HG03095 (cell line): ENCODE measurements around the gene PRKCH.
"Not testable (repeated sequence)": the region's sequence is repeated elsewhere in the genome, so short reads cannot be mapped to it uniquely, and the experiment has no call there.

ENCODE experiments used
- ATAC-seq: cut with Tn5 transposase; IDR thresholded peaks from one replicate; pipeline ENCODE4 v1.9.1; 2021; ENCODE audit warnings: moderate library complexity; ENCODE audit not compliant: unreplicated experiment

PRKCH gene

DNA sequence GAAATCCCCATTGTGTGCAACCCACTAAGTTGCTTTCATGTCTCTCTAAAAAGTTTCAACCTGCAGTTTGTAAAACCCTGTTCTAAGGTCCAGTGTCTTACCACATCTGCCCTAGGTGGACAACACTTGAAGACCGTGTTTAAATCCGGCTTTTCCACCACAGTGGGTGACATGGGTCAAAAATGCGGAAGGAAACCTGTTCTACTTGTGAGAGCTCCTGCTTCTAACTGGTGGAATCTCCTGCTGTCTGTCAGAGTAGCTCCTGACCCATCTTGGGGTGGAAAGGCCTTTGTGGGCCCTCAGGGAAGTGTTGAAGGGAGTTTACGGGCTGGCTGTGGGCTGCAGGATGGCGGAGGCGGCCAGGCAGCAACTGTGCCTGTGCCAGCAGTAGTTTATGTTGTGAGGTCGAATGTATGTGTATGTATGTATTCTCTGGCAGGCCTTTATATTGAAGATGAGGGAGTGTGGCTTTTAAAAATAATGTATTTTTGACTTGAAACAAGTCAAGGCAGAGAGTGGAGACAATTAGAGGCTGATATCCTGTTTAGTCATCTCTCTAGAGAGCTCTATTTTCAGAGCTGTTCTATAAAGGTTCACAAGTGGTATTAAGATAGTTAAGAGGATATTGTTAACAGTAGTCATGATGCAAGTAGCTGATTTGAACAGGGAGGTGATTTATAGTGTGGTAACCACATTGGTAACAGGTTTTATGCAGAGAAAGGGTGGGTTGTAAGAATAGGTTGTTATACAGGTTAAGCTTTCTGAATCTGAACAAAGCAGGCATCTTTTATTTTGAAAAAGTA is 67.0 kb downstream of the PRKCH start:
- ATAC-seq: peak; percentile 76

DNA sequence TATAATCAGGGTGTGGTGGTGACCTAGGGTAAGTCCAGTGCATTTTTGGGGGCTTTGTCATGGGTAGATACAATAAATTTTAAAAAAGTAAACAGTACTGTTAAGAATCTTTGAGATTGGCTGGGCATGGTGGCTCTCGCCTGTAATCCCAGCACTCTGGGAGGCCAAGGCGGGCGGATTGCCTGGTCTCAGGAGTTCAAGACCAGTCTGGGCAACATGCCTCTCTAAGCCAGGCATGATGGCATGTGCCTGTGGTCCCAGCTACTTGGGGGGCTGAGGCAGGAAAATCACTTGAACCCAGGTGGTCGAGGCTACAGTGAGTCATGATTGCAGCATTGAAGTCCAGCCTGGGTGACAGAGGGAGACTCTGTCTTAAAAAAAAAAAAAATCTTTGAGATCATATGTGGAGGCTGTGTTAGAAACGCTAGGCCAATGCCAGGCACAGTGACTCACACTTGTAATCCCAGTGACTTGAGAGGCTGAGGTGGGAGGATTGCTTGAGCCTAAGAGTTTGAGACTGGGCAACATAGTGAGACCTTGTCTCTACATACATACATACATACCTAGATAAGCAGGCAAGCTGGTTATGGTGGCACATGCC is 67.7 kb downstream of the PRKCH start:
- no peak for ATAC-seq

DNA sequence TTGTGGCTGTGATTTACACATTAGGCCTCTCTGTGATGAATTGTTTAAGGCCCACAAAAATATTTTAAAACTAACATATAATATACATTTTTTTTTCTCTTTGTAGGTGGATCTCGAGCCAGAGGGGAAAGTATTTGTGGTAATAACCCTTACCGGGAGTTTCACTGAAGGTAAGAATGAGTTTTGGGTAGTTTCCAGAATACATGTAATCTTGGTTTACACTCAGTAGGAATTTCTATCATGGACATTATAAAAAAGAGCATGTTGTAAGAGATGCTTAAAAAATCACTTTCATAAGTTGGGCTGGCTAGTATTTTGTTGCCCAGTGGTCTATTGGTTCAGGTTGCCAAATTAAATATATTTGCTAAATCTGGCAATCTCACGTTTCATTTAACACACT is 69.7 kb downstream of the PRKCH start:
- ATAC-seq: no peak

DNA sequence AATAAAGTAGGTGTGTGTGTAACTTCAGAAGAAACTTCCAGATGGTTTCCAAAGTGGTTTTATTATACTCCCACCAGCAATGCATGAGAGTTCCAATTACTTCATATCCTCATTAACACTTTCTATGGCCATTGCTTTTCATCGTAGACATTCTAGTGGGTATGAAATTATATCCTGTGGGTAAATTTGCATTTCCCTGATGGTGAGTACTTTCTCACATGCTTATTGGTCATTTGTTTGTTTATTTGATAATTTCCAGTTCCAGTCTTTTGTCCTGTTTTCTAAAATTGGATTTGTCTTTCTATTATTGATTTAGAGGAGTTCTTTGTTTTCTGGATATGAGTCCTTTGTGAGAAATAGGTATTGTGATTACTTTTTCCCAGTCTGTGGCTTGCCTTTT is 70.9 kb downstream of the PRKCH start:
- no peak for ATAC-seq

DNA sequence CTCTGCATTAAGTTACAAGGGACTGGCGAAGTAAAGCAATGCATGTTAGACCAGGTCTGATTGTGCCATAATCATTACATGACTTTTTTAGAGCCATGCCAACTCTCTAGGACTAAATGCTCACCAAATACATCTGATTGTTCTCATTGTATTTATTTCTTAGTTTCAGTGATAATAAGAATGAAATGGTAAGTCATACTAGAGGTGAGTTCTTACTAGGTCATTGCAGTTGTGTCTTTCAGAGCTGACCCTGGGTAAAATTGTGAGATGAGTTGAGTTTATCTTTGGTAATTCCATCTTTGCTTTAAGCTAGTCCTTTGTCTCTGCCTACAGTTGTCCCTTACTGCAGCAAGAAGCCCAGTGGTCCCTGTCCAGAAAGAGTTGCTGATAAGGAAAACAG is 73.2 kb downstream of the PRKCH start:
- no peak for ATAC-seq

DNA sequence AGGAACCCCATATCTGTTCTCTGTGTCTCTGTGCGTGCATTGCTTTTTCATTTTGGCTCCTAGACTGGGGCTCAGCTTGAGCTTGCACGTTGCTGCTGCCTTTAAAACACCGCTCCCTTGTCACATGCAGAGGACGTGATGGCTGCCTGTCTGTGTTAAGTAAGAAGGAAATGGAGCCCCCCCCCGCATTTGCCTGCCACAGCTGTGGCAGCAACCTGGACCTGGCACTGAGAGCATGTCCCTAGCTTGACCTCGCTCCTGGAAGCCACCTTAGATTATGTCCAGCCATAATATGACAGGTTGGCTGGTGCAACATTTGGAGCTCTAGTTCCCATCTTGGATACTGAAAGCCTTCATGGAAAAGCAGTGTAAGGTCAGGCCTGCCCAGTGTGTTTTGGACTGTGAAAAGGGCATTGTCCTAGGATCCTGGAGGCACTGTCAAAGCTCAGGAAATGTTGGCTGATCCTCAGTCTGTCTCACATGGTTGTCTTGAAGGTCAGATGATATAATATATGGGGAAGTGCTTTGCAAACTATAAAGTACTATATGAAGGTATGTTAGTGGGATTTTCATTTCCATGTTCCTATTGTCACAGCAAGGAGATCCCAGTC is 73.8 kb downstream of the PRKCH start:
- ATAC-seq: no peak

DNA sequence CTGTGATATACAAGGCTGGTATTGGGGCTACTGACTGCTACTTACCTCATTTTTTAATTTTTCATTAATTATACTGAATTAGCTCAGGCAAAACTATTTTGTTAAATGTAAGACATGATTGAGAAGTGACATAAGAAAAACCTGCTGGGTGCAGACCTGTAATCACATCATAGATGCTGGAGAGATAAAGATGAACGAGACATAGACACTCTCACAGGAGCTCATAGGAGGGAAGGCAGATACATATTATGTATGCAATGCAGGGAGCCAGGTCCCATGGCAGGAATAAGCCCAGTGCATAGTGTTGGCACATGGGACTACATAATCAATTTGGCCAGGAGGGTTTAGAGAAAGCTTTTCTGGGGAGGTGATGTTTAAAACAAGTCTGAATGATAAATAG is 74.9 kb downstream of the PRKCH start:
- ATAC-seq: no peak

DNA sequence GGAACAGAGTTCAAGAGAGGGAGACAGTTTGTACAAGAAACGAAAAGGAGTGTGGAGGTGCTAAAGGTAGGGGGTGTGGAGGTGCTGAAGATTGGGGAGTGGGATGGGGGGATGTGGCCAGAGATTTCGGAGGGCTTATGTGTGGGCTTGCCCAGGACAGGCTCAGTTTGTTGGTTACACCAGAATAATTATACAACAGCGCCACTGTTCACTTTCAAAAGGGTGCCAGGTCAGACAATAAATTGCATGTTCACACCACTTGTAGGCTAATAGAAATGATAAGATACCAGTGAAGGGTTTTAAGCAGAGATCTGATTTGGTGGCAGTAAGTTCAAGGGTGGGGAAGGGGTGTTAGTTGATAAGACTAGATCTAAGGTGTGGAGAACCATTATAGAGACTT is 75.3 kb downstream of the PRKCH start:
- no peak for ATAC-seq

DNA sequence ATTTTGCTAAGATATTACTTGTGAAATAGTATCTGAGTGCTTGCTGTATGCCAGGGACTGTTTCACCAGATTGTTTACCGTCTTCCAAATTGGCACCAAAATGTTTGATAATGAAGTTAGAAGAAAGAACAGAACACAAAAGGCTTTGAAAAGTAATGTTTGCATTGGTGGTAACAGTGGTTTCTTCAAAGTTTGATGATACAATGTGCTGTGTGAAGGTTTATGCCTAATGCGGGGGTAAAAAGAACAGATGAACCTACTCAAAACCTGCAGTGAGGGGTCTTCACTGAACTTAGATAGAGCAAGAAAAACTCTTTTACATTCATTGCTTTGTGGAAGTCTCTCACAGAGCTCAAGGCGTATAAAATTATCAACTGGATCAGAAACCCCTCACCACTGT is 76.2 kb downstream of the PRKCH start:
- ATAC-seq: no peak

DNA sequence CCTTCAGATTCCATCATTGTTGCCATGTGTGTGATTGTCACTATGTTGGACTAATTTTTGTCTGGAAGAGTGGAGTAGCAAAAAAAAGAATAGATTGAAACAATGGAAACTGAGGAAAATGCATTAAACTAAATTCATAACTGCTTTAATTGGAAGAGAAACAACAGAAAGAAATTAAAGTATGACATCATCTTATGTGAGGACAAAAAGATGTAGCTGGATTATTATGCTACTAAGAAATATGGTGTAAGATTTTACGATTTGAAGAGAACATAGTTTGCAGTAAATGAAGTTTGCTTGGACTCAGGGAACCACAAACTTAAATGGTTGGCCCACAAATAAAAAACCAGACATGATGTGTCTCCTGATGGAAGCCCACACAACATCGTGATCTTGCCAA is 76.8 kb downstream of the PRKCH start:
- no peak for ATAC-seq

DNA sequence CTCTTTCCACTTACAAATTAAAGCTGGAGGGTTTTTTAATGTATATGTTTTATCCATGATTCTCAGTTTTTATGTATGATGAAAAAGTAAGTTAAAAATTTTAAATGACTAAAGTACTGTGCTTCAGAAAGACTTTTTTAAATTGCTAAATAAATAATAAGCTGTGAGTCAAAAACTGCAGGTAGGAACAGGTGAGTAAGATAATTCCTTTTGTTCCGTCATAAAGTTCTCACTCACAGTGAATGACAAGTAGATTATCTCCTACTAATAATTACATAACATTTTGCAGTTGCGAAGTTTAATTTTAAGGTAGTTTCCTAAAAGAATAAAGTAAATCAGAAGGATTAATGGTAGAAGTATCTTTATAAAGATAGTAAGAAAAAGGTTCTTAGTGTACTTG is 78.0 kb downstream of the PRKCH start:
- ATAC-seq: no peak

GRCh38 chr14:61401461-61401860 is 80.1 kb downstream of the PRKCH start:
- no peak for ATAC-seq

GRCh38 chr14:61403411-61403810 is 82.0 kb downstream of the PRKCH start:
- ATAC-seq: peak; percentile 83

DNA sequence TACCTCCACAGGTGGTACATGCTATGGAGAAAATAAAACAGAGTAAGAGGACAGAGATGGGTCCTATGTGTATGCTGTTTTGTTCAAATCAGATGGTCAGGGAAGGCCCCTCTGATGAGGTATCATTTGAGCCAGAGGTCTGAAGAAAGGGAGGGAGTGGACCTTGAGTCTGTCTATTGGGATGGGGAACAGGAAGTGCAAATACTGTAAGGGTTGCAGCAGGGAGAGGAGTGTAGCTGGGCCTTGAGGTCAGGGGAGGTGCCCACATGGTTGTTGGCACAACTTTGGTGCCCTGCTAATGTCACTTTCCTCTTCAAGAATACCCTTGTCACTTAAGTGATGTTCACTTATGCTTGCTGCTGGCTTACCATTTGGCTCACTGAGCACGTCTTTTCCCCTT is 83.3 kb downstream of the PRKCH start:
- ATAC-seq: no peak

DNA sequence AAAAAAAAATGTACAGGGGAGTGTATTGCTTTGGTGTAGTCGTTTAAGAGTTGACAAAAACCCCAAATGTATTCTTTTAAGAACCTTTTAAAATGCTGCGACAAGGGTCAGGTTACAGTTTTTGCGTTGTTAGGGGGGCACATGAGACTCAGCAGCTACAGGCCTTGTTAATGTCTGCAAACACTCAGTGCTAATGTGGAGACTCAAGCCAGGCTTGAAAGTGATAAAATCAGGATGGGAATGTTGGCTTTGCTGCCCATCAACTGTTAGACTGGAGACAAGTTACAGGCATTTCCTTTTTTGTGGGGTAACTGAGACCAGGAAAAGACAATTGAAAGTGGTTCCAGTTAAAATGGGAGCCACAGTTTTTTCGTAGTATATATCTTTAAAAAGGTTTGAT is 84.8 kb downstream of the PRKCH start:
- ATAC-seq: no peak

GRCh38 chr14:61406675-61407074 is 85.3 kb downstream of the PRKCH start:
- no peak for ATAC-seq

DNA sequence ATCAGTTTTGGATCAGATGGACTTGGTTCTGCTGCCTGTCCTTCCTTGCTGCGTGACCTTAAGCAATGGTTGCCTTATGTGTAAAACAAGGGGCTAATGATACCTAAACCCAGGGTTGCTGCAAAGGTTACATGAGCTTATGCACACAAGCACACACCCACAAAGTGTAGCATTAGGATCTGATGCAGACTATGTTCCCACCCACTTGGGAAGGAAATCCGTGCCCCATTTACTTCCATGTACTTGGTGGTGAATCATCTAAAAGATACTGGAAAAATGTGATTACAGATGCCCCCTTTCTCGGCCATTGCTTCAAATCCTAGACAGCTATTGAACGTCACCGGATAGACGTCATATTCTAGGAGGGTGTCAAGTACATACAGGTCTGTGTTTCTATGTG is 87.1 kb downstream of the PRKCH start:
- no peak for ATAC-seq

DNA sequence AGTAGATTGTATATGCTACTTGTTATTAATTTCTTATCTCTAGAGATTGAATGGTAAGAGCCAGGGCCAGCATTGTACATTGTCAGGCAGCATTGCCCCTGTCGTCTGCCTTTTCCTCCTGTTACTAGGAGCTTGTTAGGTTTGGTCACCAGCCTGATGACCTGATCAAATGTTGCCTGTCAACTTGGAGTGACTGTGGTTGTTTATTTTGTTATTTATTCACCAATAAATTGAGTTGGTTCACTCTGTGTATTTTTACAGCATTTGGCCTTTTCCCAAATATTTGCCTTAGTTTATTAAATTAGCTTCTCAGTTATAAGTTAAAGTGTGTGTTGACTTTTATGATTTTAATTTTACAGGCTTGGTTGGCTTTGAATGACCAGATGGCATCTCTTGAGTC is 88.4 kb downstream of the PRKCH start:
- no peak for ATAC-seq

GRCh38 chr14:61415934-61416333 is 94.6 kb downstream of the PRKCH start:
- not testable (repeated sequence) for ATAC-seq

DNA sequence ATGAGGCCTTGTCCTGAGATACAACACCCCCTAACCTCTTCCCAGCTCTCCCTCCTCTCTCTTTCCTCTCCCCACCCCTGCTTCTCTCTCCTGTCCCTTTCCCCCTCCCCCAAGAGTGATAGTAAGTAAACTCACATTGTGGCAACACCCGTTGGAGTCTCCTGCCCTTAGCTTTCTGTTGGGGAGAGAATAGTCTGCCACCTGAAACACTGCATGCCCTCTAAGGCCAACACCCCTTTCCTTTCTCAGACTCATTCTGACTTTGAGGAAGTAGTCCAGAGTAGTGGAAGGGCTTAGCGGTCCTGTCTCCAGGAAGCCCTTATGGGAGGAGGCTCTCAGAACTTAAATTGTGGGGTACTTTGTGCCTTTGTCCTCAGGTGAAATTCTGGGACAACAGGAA is 95.2 kb downstream of the PRKCH start:
- ATAC-seq: no peak

GRCh38 chr14:61417141-61417540 is 95.8 kb downstream of the PRKCH start:
- ATAC-seq: no peak

DNA sequence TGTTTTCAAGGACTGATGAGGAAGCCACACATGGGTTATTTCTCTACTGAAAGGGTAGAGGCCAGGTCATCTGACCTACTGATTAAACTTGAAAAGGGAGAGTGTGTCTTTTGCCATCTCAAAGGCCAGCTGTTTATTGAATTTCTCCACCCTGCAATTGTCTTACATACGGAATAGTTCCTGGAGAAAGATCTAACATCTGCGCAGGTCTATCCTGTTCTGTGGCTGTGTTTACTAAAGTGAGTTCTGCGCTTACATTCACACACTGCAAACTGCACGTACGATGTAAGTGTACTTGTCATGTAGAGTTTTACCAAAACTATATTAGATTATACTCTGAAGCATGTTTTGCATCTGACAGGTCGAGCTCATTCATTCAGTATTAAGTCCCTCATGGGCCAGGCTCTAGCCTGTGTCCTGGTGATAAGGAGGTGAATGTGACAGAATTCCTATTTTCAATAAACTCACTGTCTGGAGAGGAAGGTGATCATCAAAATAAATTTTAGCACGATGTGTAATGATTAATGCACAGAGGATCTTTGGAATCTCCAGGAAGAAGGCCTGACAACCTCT is 96.6 kb downstream of the PRKCH start:
- ATAC-seq: no peak
